GM23338 (cell line): ENCODE measurements around the gene FAM9C.

Experiments
- CREB1 ChIP-seq: fragments of 250-450 bp; sonication (Bioruptor Pico); IDR thresholded peaks from 2 replicates; pipeline ENCODE4 v1.5.0; 2020; ENCODE audit warnings: low read depth, mild to moderate bottlenecking, moderate library complexity
- CTCF ChIP-seq, 2 experiments: fragments of 200-600 bp in 1 of 2; sonication (generic) in 1 of 2; conservative IDR thresholded peaks; 2 replicates each; pipeline versions ENCODE4 v1.5.1 to v1.6.1; 2016 to 2017; ENCODE audit warnings: antibody characterized with exemption in 2 of 2, low read depth in 2 of 2, mild to moderate bottlenecking in 2 of 2, moderate library complexity in 1 of 2
- ETS1 ChIP-seq: IDR thresholded peaks from 2 replicates; pipeline ENCODE4 v1.6.1; 2016; ENCODE audit warnings: antibody characterized with exemption
- EZH2 ChIP-seq: fragments of 200-600 bp; sonication (generic); IDR thresholded peaks from one replicate; pipeline ENCODE4 v1.8.0; 2017; ENCODE audit warnings: antibody characterized with exemption, mild to moderate bottlenecking, low read depth; ENCODE audit not compliant: unreplicated experiment
- EZH2phosphoT487 ChIP-seq: fragments of 200-600 bp; sonication (generic); IDR thresholded peaks from one replicate; pipeline ENCODE4 v1.8.1; 2018; ENCODE audit warnings: antibody characterized with exemption; ENCODE audit not compliant: unreplicated experiment
- NANOG ChIP-seq: IDR thresholded peaks from 2 replicates; pipeline ENCODE4 v1.6.1; 2016; ENCODE audit warnings: antibody characterized with exemption, borderline replicate concordance
- POLR2AphosphoS5 ChIP-seq: IDR thresholded peaks from 2 replicates; pipeline ENCODE4 v1.6.1; 2016; ENCODE audit warnings: antibody characterized with exemption, low read depth
- REST ChIP-seq: IDR thresholded peaks from one replicate; pipeline ENCODE4 v1.6.1; 2018; ENCODE audit warnings: antibody characterized with exemption; ENCODE audit not compliant: unreplicated experiment
- ZNF331 ChIP-seq: fragments of 250-450 bp; sonication (Bioruptor Pico); IDR thresholded peaks from 2 replicates; pipeline ENCODE4 v1.5.0; 2020; ENCODE audit warnings: low read depth, mild to moderate bottlenecking, moderate library complexity

GRCh38 chrX:13055486-13055885, 11.1 kb upstream of the FAM9C start:
- TF ChIP-seq CTCF (conservative IDR thresholded peaks at IDR 0.05; ENCODE audit: low read depth in 2 of 2) (no peak), POLR2AphosphoS5 (no peak), EZH2phosphoT487 (no peak), ZNF331 (no peak), ETS1 (no peak), EZH2 (no peak), REST (no peak), NANOG (no peak), CREB1 (CRISPR knock-in tag) (no peak)
